OCI-LY7 (cell line): ENCODE results near the gene CDR2. TPM values are rescaled to one million over a fixed set of nuclear protein-coding genes. Genes with fewer than 3 reads are reported as not detected.

ENCODE experiments used
- BruUV-seq: library from RNA; stranded (reverse); fragments of 400-500 nt; replicated peaks from 2 replicates; lab custom pipeline; 2021; lab: Mats Ljungman, UMichigan
- CTCF ChIA-PET: fragments of 300-600 bp; sonication (Branson Sonifier 250); formaldehyde crosslinking; loops from one replicate; lab custom pipeline; 2022; ENCODE audit warnings: antibody characterized with exemption; ENCODE audit not compliant: unreplicated experiment; lab: Charles Lee
- POLR2A ChIA-PET: fragments of 300-600 bp; sonication (Branson Sonifier 250); formaldehyde crosslinking; loops from one replicate; lab custom pipeline; 2022; ENCODE audit warnings: antibody characterized with exemption; lab: Charles Lee
- DNase-seq: peaks from one replicate; pipeline ENCODE4 v3.0.0-alpha.2; 2015; ENCODE audit warnings: low spot score
- H2AFZ ChIP-seq: fragments of 200-600 bp; sonication (generic), shearing (Covaris generic); 2 replicates; pipeline ENCODE4 v1.6.1; 2014; ENCODE audit warnings: mild to moderate bottlenecking, antibody characterized with exemption, low read length, moderate library complexity
- H3K27ac ChIP-seq: fragments of 200-600 bp; sonication (generic); 2 replicates; pipeline ENCODE4 v1.5.1; 2014; ENCODE audit warnings: mixed run types, low read depth, mild to moderate bottlenecking, moderate library complexity, low read length, inconsistent platforms; ENCODE audit not compliant: poor library complexity, severe bottlenecking
- H3K36me3 ChIP-seq: fragments of 200-600 bp; sonication (generic); 2 replicates; pipeline ENCODE4 v1.6.1; 2014; ENCODE audit warnings: mild to moderate bottlenecking, antibody characterized with exemption, low read length, moderate library complexity, mixed read lengths; ENCODE audit not compliant: insufficient read depth
- H3K4me1 ChIP-seq: fragments of 200-600 bp; sonication (generic); 2 replicates; pipeline ENCODE4 v1.5.1; 2014; ENCODE audit warnings: mild to moderate bottlenecking, low read length; ENCODE audit not compliant: insufficient read depth, poor library complexity, severe bottlenecking
- H3K4me2 ChIP-seq: fragments of 200-600 bp; sonication (generic); 2 replicates; pipeline ENCODE4 v1.6.1; 2014; ENCODE audit warnings: mild to moderate bottlenecking, low read length
- H3K4me3 ChIP-seq: fragments of 200-600 bp; sonication (generic); 2 replicates; pipeline ENCODE4 v1.5.1; 2014; ENCODE audit warnings: mild to moderate bottlenecking, low read depth, low read length; ENCODE audit not compliant: poor library complexity, severe bottlenecking
- H3K79me2 ChIP-seq: fragments of 200-600 bp; sonication (generic); 2 replicates; pipeline ENCODE4 v1.6.1; 2016; ENCODE audit warnings: low read depth, mild to moderate bottlenecking, low read length, moderate library complexity, mixed read lengths; ENCODE audit not compliant: insufficient read depth
- H3K9me2 ChIP-seq: fragments of 200-600 bp; sonication (generic); 2 replicates; pipeline ENCODE4 v1.6.1; 2016; ENCODE audit warnings: mild to moderate bottlenecking, low read length, mixed read lengths; ENCODE audit not compliant: insufficient read depth
- H3K9me3 ChIP-seq: fragments of 200-600 bp; sonication (generic); 2 replicates; pipeline ENCODE4 v1.6.1; 2014; ENCODE audit warnings: mild to moderate bottlenecking, mixed run types, low read length, mixed read lengths
- H4K20me1 ChIP-seq: fragments of 200-600 bp; sonication (generic); 2 replicates; pipeline ENCODE4 v1.6.1; 2014; ENCODE audit warnings: mild to moderate bottlenecking, antibody characterized with exemption, low read length, moderate library complexity, mixed read lengths; ENCODE audit not compliant: insufficient read depth
- EZH2phosphoT487 ChIP-seq: fragments of 200-600 bp; sonication (generic); IDR thresholded peaks from 2 replicates; pipeline ENCODE4 v1.6.1; 2018; ENCODE audit warnings: low read depth, borderline replicate concordance, mild to moderate bottlenecking, mixed run types, antibody characterized with exemption, low read length, moderate library complexity, mixed read lengths
- intact Hi-C: fragments of 100-400 bp; cut with micrococcal nuclease; formaldehyde crosslinking; loops from one replicate; pipeline ENCODE4 v1.10.0; 2022; ENCODE audit not compliant: unreplicated experiment
- total RNA-seq, 2 experiments: library from RNA; depleted of rRNA in 1 of 2; stranded (reverse); fragments of >200 nt in 1 of 2; shearing (Covaris generic) in 1 of 2; gene quantifications; 2 replicates each; pipeline ENCODE4 v1.2.3, GENCODE V29; 2014 to 2022
- TF ChIP-seq, protein P1 (sequence below): fragments of 200-600 bp; sonication (generic); conservative IDR thresholded peaks from 2 replicates; pipeline ENCODE4 v1.5.1; 2014; ENCODE audit warnings: mild to moderate bottlenecking, antibody characterized with exemption, low read length, moderate library complexity, mixed read lengths

CDR2 gene
- total RNA-seq, 2 experiments from 2014 or later: 33.0 to 38.3 TPM

DNA sequence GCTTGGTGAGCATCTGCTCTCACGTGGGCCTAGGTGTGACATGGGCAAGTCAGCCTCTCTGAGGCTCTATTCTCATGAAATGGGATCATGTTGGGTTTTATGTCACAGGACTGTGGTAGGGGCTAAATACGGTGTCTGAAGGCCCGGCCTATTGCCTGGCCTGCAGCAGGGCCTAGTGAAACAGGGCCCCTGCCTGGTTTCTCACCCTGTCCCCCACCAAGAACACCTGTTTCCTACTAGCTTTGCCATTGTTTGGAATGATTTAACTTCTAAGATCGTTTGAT is 48.1 kb downstream of the CDR2 start:
- Histone ChIP-seq H2AFZ (no peak overlapping the region), H3K9me3 (no peaks in the 10 kb centered on the region), H3K4me1 (no peaks in the 10 kb centered on the region), H4K20me1 (no peaks in the 10 kb centered on the region), H3K36me3 (peaks cover 97% of the 10 kb centered on the region), H3K27ac (no peak overlapping the region), H3K9me2 (no peaks in the 10 kb centered on the region), H3K4me2 (no peak overlapping the region), H3K4me3 (no peak overlapping the region), H3K79me2 (no peaks in the 10 kb centered on the region)
- no TSS peak for BruUV-seq
- CTCF ChIA-PET: no interaction called here
- intact Hi-C loops: no loop called here
- no peak for DNase-seq
- TF ChIP-seq, protein P1, sequence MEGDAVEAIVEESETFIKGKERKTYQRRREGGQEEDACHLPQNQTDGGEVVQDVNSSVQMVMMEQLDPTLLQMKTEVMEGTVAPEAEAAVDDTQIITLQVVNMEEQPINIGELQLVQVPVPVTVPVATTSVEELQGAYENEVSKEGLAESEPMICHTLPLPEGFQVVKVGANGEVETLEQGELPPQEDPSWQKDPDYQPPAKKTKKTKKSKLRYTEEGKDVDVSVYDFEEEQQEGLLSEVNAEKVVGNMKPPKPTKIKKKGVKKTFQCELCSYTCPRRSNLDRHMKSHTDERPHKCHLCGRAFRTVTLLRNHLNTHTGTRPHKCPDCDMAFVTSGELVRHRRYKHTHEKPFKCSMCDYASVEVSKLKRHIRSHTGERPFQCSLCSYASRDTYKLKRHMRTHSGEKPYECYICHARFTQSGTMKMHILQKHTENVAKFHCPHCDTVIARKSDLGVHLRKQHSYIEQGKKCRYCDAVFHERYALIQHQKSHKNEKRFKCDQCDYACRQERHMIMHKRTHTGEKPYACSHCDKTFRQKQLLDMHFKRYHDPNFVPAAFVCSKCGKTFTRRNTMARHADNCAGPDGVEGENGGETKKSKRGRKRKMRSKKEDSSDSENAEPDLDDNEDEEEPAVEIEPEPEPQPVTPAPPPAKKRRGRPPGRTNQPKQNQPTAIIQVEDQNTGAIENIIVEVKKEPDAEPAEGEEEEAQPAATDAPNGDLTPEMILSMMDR: no peak
- no peak for TF ChIP-seq EZH2phosphoT487
- POLR2A ChIA-PET: no interaction called here

DNA sequence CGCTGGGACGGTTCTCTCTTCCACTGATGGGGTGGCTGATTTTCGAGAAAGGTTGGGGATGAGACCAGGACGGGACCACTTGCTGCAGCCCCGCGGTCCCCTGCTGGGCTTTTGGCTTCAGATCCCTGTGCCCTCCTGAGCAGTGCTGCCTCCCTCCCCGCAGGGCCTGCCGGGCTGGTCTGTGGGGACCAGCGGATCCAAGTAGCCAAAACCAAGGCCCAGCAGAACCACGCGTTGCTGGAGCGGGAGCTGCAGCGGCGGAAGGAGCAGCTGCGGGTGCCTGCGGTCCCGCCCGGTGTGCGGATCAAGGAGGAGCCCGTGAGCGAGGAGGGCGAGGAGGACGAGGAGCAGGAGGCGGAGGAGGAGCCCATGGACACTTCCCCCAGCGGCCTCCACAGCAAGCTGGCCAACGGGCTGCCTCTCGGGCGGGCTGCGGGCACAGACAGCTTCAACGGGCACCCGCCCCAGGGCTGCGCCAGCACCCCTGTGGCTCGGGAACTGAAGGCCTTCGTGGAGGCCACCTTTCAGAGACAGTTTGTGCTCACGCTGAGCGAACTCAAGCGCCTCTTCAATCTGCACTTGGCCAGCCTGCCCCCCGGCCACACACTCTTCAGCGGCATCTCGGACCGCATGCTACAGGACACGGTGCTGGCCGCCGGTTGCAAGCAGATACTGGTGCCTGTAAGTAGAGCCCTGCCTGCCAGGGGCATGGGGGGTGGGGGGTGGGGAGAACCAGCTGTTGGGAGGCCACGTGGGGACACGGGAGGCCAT is 48.6 kb downstream of the CDR2 start:
- POLR2A ChIA-PET: no interaction called here
- Histone ChIP-seq H3K36me3 (peaks cover 98% of the 10 kb centered on the region), H3K4me2 (no peak overlapping the region), H3K79me2 (no peaks in the 10 kb centered on the region), H3K27ac (no peak overlapping the region), H4K20me1 (0 out of 2 replicates have a peak, but pooled peaks cover 3% of the 10 kb centered on the region), H2AFZ (no peak overlapping the region), H3K9me2 (no peaks in the 10 kb centered on the region), H3K4me1 (no peaks in the 10 kb centered on the region), H3K4me3 (no peak overlapping the region), H3K9me3 (no peaks in the 10 kb centered on the region)
- CTCF ChIA-PET: no interaction called here
- TF ChIP-seq, protein P1: no peak
- no peak for TF ChIP-seq EZH2phosphoT487
- no peak for DNase-seq
- intact Hi-C loops: no loop called here
- no TSS peak for BruUV-seq
